Neuron (in vitro differentiated cells): ENCODE data around the gene FAM200B.

Source experiments
- H2AFZ ChIP-seq: one replicate; pipeline ENCODE4 v1.6.1; 2013; ENCODE audit warnings: low read depth, mild to moderate bottlenecking, inconsistent platforms, low read length, moderate library complexity
- H3K27me3 ChIP-seq: one replicate; pipeline ENCODE4 v1.6.1; 2013; ENCODE audit warnings: low read length; ENCODE audit not compliant: insufficient read depth
- H3K36me3 ChIP-seq: one replicate; pipeline ENCODE4 v1.6.1; 2013; ENCODE audit warnings: low read length; ENCODE audit not compliant: insufficient read depth
- H3K4me1 ChIP-seq: one replicate; pipeline ENCODE4 v1.6.1; 2013; ENCODE audit warnings: low read length; ENCODE audit not compliant: insufficient read depth
- H3K4me3 ChIP-seq: 2 replicates; pipeline ENCODE4 v1.5.1; 2013; ENCODE audit warnings: mild to moderate bottlenecking, low read length, moderate library complexity
- H3K9me3 ChIP-seq: one replicate; pipeline ENCODE4 v1.6.1; 2013; ENCODE audit warnings: low read length

FAM200B gene

DNA sequence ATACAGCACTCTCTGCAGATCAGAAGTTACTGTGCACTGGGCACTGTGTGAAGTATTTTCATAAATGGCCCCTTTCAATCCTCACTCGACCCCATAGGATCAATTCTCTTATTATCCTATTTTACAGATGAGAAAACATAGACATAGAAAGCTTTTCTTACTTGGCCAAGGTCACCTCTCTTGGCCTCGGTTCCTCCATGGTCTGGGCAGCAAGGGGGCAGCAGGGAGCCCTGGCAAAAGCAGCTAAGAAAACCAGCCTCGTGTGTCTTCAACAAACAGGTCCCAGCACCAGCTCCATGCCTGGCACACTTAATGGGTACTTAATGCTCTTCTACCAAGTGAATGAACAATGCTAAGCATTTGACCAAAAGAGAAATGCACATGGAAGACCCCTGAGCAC is 55.6 kb downstream of the FAM200B start:
- Histone ChIP-seq H3K4me3 (no peak overlapping the region), H3K36me3 (no peaks in the 10 kb centered on the region), H3K27me3 (no peaks in the 10 kb centered on the region), H2AFZ (no peak overlapping the region), H3K4me1 (peaks cover 7% of the 10 kb centered on the region), H3K9me3 (no peaks in the 10 kb centered on the region)

DNA sequence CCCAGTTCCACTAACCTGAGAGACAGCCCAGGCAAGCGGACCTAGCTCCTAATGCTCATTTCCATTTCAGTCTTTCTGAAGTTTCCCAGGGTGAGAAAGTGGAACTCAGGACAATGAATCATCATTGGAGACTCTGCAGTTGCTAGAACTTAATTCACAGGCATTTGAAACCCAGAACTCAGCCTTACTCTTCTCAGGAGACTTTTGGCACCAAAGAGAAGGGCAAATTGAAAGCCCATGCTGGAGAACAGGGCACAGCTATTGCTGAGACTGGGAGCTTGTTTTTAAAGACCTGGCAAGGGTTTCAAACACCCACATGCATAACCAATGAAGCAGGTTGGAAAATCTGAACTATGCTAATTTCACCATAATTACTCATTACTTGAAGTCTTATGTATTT is 57.2 kb downstream of the FAM200B start:
- no peaks in the 10 kb centered on the region for H3K27me3 ChIP-seq
- H3K36me3 ChIP-seq, result no peaks in the 10 kb centered on the region
- no peak overlapping the region for H3K4me3 ChIP-seq
- peaks cover 3% of the 10 kb centered on the region for H3K9me3 ChIP-seq
- no peak overlapping the region for H2AFZ ChIP-seq
- peaks cover 7% of the 10 kb centered on the region for H3K4me1 ChIP-seq
